ENCODE results near the gene RIT2. TPM values are rescaled to one million over a fixed set of nuclear protein-coding genes. Genes with fewer than 3 reads are reported as not detected.

The RIT2 gene
- total RNA-seq, 1 donor from 2014 or later = not detected

DNA sequence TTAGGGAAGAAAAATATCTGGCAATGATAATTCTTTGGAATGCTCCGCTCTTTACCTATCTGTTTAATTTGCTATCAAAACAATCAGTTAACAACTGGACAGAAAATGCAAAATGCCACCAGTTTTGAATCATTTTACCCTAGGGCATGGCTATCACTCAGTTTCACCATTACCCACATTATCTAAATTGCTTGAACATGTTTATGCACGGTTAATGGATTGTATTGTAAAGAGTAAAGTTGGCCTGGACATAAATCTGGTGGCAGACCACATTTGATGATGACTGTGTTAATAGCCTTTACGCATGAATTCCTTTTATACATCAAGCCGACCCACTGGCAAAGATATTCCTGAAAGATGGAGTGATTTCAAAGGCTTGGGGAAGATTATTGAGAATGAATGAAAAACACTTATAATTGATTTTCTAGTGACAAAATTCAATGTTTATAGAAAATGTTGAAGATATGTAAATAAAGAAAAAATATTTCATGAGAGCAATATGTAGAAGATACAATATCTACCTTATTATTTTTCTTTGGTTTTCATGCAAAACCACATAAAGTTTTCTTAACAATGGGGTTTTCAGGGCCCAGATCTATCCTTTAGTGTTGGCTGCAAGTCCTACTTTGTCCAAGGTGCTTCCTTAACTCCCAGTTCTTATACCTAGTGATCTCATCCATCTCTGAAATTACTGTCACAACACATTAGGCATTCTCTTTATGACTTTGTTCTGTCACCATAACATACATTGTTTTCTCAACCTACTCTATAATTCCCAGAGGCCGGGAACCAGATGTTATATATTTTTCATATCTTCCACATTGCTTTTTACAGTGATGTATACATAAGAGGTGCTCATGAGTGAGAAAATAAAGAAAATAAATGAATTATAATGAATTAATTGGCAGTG, 265.1 kb downstream of the RIT2 start:
- no peak for DNase-seq
- Mint-ChIP-seq H3K27ac (ENCODE audit: unreplicated experiment) (peak overlapping the region; percentile 5), H3K36me3 (ENCODE audit: unreplicated experiment) (no peaks in the 10 kb centered on the region), H3K27me3 (ENCODE audit: unreplicated experiment) (peaks cover 1% of the 10 kb centered on the region), H3K4me1 (ENCODE audit: low read depth, unreplicated experiment) (peaks cover 12% of the 10 kb centered on the region), H3K9me3 (ENCODE audit: unreplicated experiment) (no peaks in the 10 kb centered on the region), H3K4me3 (ENCODE audit: unreplicated experiment) (peak overlapping the region; percentile 53)
- TF ChIP-seq, protein P1, sequence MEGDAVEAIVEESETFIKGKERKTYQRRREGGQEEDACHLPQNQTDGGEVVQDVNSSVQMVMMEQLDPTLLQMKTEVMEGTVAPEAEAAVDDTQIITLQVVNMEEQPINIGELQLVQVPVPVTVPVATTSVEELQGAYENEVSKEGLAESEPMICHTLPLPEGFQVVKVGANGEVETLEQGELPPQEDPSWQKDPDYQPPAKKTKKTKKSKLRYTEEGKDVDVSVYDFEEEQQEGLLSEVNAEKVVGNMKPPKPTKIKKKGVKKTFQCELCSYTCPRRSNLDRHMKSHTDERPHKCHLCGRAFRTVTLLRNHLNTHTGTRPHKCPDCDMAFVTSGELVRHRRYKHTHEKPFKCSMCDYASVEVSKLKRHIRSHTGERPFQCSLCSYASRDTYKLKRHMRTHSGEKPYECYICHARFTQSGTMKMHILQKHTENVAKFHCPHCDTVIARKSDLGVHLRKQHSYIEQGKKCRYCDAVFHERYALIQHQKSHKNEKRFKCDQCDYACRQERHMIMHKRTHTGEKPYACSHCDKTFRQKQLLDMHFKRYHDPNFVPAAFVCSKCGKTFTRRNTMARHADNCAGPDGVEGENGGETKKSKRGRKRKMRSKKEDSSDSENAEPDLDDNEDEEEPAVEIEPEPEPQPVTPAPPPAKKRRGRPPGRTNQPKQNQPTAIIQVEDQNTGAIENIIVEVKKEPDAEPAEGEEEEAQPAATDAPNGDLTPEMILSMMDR (IDR thresholded peaks at IDR 0.05; ENCODE audit: partially characterized antibody, unreplicated experiment) = no peak

DNA sequence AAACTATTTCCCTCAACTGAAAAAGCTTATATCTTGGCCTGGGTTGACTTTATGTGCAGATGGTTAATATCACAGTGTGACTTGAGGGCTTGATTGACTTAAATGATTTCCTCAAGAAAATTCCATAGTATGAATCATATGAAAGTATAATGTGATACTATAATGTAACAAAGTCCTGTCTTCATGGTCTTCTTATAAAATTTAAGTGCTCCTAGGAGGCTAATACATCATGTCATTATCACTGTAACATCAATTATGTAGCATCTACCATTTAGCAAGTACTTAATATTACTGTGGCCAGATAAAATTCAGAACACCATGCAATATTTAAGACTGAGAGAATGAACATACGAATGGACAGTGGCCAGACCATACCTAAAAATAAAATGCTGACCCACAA, 276.1 kb downstream of the RIT2 start:
- TF ChIP-seq, protein P1 (IDR thresholded peaks at IDR 0.05; ENCODE audit: partially characterized antibody, unreplicated experiment) = no peak
- Mint-ChIP-seq H3K9me3 (ENCODE audit: unreplicated experiment) (no peaks in the 10 kb centered on the region), H3K27me3 (ENCODE audit: unreplicated experiment) (peaks cover 3% of the 10 kb centered on the region), H3K27ac (ENCODE audit: unreplicated experiment) (no peak overlapping the region), H3K4me3 (ENCODE audit: unreplicated experiment) (no peak overlapping the region), H3K36me3 (ENCODE audit: unreplicated experiment) (no peaks in the 10 kb centered on the region), H3K4me1 (ENCODE audit: low read depth, unreplicated experiment) (peaks cover 20% of the 10 kb centered on the region)
- no peak for DNase-seq

DNA sequence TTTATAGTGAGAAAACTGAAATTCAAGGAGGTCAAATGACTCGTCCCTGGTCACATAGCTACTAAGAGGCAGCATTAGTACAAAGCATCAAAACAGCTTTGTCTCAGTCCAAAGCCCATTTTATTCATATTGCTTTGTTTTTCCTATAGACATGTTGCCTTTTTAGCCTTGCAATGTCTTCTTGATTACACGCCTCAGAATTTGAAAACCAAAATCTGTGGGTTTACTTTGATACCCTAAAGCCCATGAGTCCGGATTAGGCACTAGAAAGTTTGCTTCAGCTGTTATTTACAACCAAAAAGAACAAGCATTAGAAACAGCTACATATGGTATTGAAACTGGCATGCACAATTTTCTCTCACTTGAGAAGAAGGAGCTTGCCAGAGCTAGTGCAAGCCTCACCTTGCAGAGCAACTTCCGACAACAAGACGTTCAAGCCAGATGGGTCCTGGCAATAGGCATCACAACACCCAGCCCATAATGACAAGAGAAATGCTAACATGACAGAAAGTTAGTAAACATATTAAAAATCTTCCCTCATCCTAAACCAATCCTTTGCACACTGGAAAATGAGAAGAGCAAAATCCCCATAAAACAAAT, 276.8 kb downstream of the RIT2 start:
- peaks cover 20% of the 10 kb centered on the region for H3K4me1 Mint-ChIP-seq (ENCODE audit: low read depth, unreplicated experiment)
- no peak for DNase-seq
- peak overlapping the region; percentile 44 for H3K4me3 Mint-ChIP-seq (ENCODE audit: unreplicated experiment)
- H3K9me3 Mint-ChIP-seq (ENCODE audit: unreplicated experiment) = no peaks in the 10 kb centered on the region
- peaks cover 3% of the 10 kb centered on the region for H3K27me3 Mint-ChIP-seq (ENCODE audit: unreplicated experiment)
- H3K27ac Mint-ChIP-seq (ENCODE audit: unreplicated experiment) = peak overlapping the region; percentile 67
- no peaks in the 10 kb centered on the region for H3K36me3 Mint-ChIP-seq (ENCODE audit: unreplicated experiment)
- TF ChIP-seq, protein P1 (IDR thresholded peaks at IDR 0.05; ENCODE audit: partially characterized antibody, unreplicated experiment) = no peak

DNA sequence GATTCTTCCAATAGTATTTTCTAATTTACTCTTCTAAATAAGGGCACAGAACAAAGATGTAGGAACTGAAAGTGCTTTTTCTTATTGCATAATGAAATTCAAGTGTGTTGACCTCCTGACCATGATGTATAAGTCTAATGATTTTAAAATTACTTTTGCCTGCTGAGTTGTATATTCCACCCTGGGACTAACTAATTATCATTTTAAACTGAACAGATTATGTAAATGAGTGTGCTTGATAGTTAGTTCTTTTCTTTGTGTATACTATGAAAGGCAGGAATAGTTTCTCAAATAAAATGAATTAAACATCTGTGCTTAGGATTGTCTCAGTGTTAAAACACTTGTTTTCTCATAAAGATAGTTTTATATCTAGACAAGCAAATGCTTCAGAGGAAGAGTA, 284.5 kb downstream of the RIT2 start:
- H3K9me3 Mint-ChIP-seq (ENCODE audit: unreplicated experiment) = no peaks in the 10 kb centered on the region
- DNase-seq = no peak
- H3K4me3 Mint-ChIP-seq (ENCODE audit: unreplicated experiment) = no peak overlapping the region
- no peaks in the 10 kb centered on the region for H3K27me3 Mint-ChIP-seq (ENCODE audit: unreplicated experiment)
- H3K36me3 Mint-ChIP-seq (ENCODE audit: unreplicated experiment) = no peaks in the 10 kb centered on the region
- H3K4me1 Mint-ChIP-seq (ENCODE audit: low read depth, unreplicated experiment) = peaks cover 7% of the 10 kb centered on the region
- H3K27ac Mint-ChIP-seq (ENCODE audit: unreplicated experiment) = no peak overlapping the region
- TF ChIP-seq, protein P1 (IDR thresholded peaks at IDR 0.05; ENCODE audit: partially characterized antibody, unreplicated experiment) = no peak

DNA sequence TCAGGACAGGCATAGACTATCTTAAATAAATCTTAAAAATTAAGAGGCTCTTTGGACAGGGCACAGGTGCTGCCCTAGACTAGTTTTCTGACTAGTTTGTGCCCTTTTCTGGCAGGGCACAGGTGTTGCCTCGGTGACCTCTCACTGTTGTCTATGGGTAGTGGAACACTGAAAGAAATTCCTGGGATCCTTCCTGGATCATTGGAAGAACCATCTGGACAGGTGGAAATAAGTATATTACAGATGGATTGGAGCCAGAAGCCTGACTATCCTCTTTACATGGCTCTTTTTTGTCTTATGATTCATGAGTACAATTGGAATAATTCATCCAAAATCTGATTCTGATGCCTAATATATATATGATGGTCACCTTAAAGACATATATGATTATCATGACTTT, 286.6 kb downstream of the RIT2 start:
- H3K9me3 Mint-ChIP-seq (ENCODE audit: unreplicated experiment) = no peaks in the 10 kb centered on the region
- peaks cover 7% of the 10 kb centered on the region for H3K4me1 Mint-ChIP-seq (ENCODE audit: low read depth, unreplicated experiment)
- H3K27ac Mint-ChIP-seq (ENCODE audit: unreplicated experiment) = no peak overlapping the region
- H3K36me3 Mint-ChIP-seq (ENCODE audit: unreplicated experiment) = no peaks in the 10 kb centered on the region
- H3K4me3 Mint-ChIP-seq (ENCODE audit: unreplicated experiment) = no peak overlapping the region
- H3K27me3 Mint-ChIP-seq (ENCODE audit: unreplicated experiment) = no peaks in the 10 kb centered on the region
- DNase-seq = no peak
- TF ChIP-seq, protein P1 (IDR thresholded peaks at IDR 0.05; ENCODE audit: partially characterized antibody, unreplicated experiment) = no peak
